ENCODE results near the gene MIPEP. TPM values are rescaled to one million over a fixed set of nuclear protein-coding genes. Genes with fewer than 3 reads are reported as not detected.
A peak's percentile ranks its signal among the peaks of the same experiment; 100 is the strongest.

The MIPEP gene
- total and polyA plus RNA-seq, 10 of the 15 experiments (the other 5 are each of a cell fraction or from before 2014, with no cell fraction given), result 15.6 to 56.2 (median 29.8) TPM

DNA sequence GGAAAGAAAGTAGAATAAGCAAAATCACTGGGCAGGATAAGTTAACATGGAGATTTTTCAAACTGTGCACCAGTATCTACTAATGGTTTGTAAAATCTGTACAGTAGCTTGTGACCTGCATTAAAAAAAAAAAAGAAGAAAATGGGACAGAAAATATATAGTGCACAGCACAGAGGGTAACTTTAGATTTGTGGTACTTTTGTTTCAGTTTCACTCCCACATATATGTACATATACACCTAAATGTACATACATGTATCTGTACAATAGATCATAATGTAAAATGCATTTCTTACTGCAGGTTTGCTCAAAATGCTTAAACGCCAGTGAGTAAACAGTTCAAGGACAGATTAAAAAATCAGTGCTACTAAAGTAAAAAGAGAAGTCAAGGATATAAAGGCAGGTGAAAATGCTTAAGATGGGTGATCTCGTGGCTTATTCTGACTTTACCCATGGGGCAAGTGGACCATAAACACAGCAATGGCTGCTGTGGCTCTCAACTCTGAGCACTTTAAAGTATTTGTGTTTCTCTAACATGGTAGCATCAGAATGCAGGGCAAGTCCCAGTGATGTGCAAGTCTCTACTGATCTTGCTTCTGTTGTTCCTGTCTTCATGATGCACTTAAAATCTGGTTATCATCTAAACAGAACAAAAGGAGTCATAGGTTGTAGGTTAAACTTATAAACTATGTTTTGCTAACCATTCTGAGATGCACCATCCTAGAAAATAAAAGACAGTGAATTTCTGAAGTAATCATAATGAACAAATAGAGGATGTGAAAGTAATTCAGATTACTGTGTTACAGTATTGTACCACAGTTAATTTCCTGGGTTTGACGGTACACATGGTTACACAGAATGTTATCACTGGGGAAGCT, 112.3 kb downstream of the MIPEP start (continued):
- TF ChIP-seq STAT3 (IDR thresholded peaks at IDR 0.05; ENCODE audit: low read depth, low read length), result no peak
- TF ChIP-seq HDGF (IDR thresholded peaks at IDR 0.05), result no peak
- TF ChIP-seq SMAD1 (IDR thresholded peaks at IDR 0.05; ENCODE audit: low read depth, partially characterized antibody), result no peak
- no peak for TF ChIP-seq MYB (IDR thresholded peaks at IDR 0.05; ENCODE audit: borderline replicate concordance, low read depth, low read length)
- TF ChIP-seq CBX3 (IDR thresholded peaks at IDR 0.05; ENCODE audit: borderline replicate concordance, low read depth), result no peak
- 0 out of 2 replicates have a peak, but pooled peaks have one; percentile 5 for TF ChIP-seq SMC3 (IDR thresholded peaks at IDR 0.05; ENCODE audit: borderline replicate concordance, low read length)
- TF ChIP-seq FOXK2 (IDR thresholded peaks at IDR 0.05), result no peak
- no peak for TF ChIP-seq LARP7 (IDR thresholded peaks at IDR 0.05)
- TF ChIP-seq RFX5 (IDR thresholded peaks at IDR 0.05; ENCODE audit: low read depth, low read length), result no peak
- no peak for TF ChIP-seq ZBTB33 (IDR thresholded peaks at IDR 0.05)
- TF ChIP-seq ZNF207 (IDR thresholded peaks at IDR 0.05; ENCODE audit: borderline replicate concordance), result no peak
- no peak for TF ChIP-seq SMARCA5 (IDR thresholded peaks at IDR 0.05)
- TF ChIP-seq YBX1 (IDR thresholded peaks at IDR 0.05), result no peak
- TF ChIP-seq KLF5 (IDR thresholded peaks at IDR 0.05; ENCODE audit: partially characterized antibody), result no peak
- TF ChIP-seq, protein P1, sequence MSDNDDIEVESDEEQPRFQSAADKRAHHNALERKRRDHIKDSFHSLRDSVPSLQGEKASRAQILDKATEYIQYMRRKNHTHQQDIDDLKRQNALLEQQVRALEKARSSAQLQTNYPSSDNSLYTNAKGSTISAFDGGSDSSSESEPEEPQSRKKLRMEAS (IDR thresholded peaks at IDR 0.05; ENCODE audit: low read depth, low read length), result no peak
- TF ChIP-seq ATF2 (IDR thresholded peaks at IDR 0.05; ENCODE audit: low read length), result peak; percentile 41; the same call in 1 of the 2 replicates
- TF ChIP-seq, protein P2, sequence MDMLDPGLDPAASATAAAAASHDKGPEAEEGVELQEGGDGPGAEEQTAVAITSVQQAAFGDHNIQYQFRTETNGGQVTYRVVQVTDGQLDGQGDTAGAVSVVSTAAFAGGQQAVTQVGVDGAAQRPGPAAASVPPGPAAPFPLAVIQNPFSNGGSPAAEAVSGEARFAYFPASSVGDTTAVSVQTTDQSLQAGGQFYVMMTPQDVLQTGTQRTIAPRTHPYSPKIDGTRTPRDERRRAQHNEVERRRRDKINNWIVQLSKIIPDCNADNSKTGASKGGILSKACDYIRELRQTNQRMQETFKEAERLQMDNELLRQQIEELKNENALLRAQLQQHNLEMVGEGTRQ (IDR thresholded peaks at IDR 0.05; ENCODE audit: borderline replicate concordance, low read depth, low read length), result no peak
- no peak for TF ChIP-seq ESRRA (IDR thresholded peaks at IDR 0.05; ENCODE audit: low read length)
- TF ChIP-seq NR2C2 (IDR thresholded peaks at IDR 0.05; ENCODE audit: borderline replicate concordance, control insufficient read depth, insufficient read length, low read depth), result no peak
- TF ChIP-seq BCL3 (IDR thresholded peaks at IDR 0.05; ENCODE audit: borderline replicate concordance, insufficient read depth, low read depth, low read length, poor library complexity, severe bottlenecking), result no peak
- peak; percentile 51; the same call in 1 of the 2 replicates for TF ChIP-seq IKZF1 (conservative IDR thresholded peaks at IDR 0.05)
- no peak for TF ChIP-seq POLR2AphosphoS5 (IDR thresholded peaks at IDR 0.05; ENCODE audit: low read length)
- peak; percentile 81 for TF ChIP-seq YY1 (IDR thresholded peaks at IDR 0.05; ENCODE audit: low read depth, low read length)
- no peak for TF ChIP-seq TARDBP (IDR thresholded peaks at IDR 0.05; ENCODE audit: borderline replicate concordance)
- no peak for TF ChIP-seq POLR2A (IDR thresholded peaks at IDR 0.05; ENCODE audit: low read depth, low read length)
- TF ChIP-seq FOXM1 (IDR thresholded peaks at IDR 0.05; ENCODE audit: low read depth, low read length), result no peak
- TF ChIP-seq BRCA1 (IDR thresholded peaks at IDR 0.05; ENCODE audit: low read depth, low read length), result no peak
- TF ChIP-seq MTA3 (IDR thresholded peaks at IDR 0.05; ENCODE audit: borderline replicate concordance, low read length), result 0 out of 2 replicates have a peak, but pooled peaks have one; percentile 29

All from GM12878 (cell line).